Chondrocyte (in vitro differentiated cells): ENCODE results near the gene MIB1. TPM values are rescaled to one million over a fixed set of nuclear protein-coding genes. Genes with fewer than 3 reads are reported as not detected.

Experiments
- DNase-seq: peaks from one replicate; pipeline ENCODE4 v3.0.0; 2021; ENCODE audit warnings: mixed read lengths, low spot score
- H3K27ac Mint-ChIP-seq: one replicate; pipeline ENCODE4 v1.8.0; 2021; ENCODE audit warnings: mild to moderate bottlenecking, moderate library complexity, mixed read lengths; ENCODE audit not compliant: unreplicated experiment
- H3K27me3 Mint-ChIP-seq: 2 replicates; pipeline ENCODE4 v1.8.0; 2021; ENCODE audit warnings: low read depth, mixed read lengths
- H3K36me3 Mint-ChIP-seq: 2 replicates; pipeline ENCODE4 v1.8.0; 2021; ENCODE audit warnings: low read depth, mixed read lengths
- H3K4me1 Mint-ChIP-seq: 2 replicates; pipeline ENCODE4 v1.8.0; 2021; ENCODE audit warnings: low read depth, mild to moderate bottlenecking, mixed read lengths
- H3K4me3 Mint-ChIP-seq: one replicate; pipeline ENCODE4 v1.8.0; 2021; ENCODE audit warnings: mild to moderate bottlenecking, moderate library complexity, mixed read lengths; ENCODE audit not compliant: unreplicated experiment
- H3K9me3 Mint-ChIP-seq: 2 replicates; pipeline ENCODE4 v1.8.0; 2021; ENCODE audit warnings: low read depth, mixed read lengths
- long read RNA-seq: library from polyadenylated mRNA; stranded (forward); transcript quantifications from one replicate; pipeline ENCODE4 v2.0.0, GENCODE V29; 2021
- total RNA-seq: library from RNA; stranded (reverse); gene quantifications from 3 replicates; pipeline ENCODE4 v1.2.1, GENCODE V29; 2021
- TF ChIP-seq, protein P1 (sequence below): fragments of 200-600 bp; sonication (generic); IDR thresholded peaks from 2 replicates; pipeline ENCODE4 v1.5.0; 2021; ENCODE audit warnings: antibody characterized with exemption, mild to moderate bottlenecking, moderate library complexity

MIB1 gene
- 68.0 to 75.4 TPM (median 70.2 TPM) in 3 replicates for total RNA-seq
- long read RNA-seq, full-length matches to known transcripts: 16 of 28 reads
- long read RNA-seq, partial matches to known transcripts: 4 of 28 reads
- long read RNA-seq, other reads (novel, unspliced or antisense): 8 of 28 reads

- Mint-ChIP-seq H3K9me3 (peaks cover 22% of the 10 kb centered on the region), H3K4me1 (peaks cover 44% of the 10 kb centered on the region), H3K27me3 (no peaks in the 10 kb centered on the region), H3K4me3 (peak within 1 kb of the TSS; percentile 94), H3K36me3 (peaks cover 6% of the 10 kb centered on the region), H3K27ac (peak within 1 kb of the TSS; percentile 99)
- TF ChIP-seq, protein P1, sequence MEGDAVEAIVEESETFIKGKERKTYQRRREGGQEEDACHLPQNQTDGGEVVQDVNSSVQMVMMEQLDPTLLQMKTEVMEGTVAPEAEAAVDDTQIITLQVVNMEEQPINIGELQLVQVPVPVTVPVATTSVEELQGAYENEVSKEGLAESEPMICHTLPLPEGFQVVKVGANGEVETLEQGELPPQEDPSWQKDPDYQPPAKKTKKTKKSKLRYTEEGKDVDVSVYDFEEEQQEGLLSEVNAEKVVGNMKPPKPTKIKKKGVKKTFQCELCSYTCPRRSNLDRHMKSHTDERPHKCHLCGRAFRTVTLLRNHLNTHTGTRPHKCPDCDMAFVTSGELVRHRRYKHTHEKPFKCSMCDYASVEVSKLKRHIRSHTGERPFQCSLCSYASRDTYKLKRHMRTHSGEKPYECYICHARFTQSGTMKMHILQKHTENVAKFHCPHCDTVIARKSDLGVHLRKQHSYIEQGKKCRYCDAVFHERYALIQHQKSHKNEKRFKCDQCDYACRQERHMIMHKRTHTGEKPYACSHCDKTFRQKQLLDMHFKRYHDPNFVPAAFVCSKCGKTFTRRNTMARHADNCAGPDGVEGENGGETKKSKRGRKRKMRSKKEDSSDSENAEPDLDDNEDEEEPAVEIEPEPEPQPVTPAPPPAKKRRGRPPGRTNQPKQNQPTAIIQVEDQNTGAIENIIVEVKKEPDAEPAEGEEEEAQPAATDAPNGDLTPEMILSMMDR: no peak
- DNase-seq: peak; percentile 99
Observed at GRCh38 chr18:21740538-21741311, at the start of gene MIB1. Gene MIB1, plus strand, starts transcription at chr18:21740792. Its CDS starts 792 bp downstream, at chr18:21741584.

GRCh38 chr18:21693322-21693721, 47.3 kb upstream of the MIB1 start:
- no peak for DNase-seq
- H3K27me3 Mint-ChIP-seq: no peaks in the 10 kb centered on the region
- no peak overlapping the region for H3K4me3 Mint-ChIP-seq
- H3K4me1 Mint-ChIP-seq: no peaks in the 10 kb centered on the region
- peaks cover 5% of the 10 kb centered on the region for H3K9me3 Mint-ChIP-seq
- no peak overlapping the region for H3K27ac Mint-ChIP-seq
- TF ChIP-seq, protein P1: no peak
- H3K36me3 Mint-ChIP-seq: peaks cover 7% of the 10 kb centered on the region

DNA sequence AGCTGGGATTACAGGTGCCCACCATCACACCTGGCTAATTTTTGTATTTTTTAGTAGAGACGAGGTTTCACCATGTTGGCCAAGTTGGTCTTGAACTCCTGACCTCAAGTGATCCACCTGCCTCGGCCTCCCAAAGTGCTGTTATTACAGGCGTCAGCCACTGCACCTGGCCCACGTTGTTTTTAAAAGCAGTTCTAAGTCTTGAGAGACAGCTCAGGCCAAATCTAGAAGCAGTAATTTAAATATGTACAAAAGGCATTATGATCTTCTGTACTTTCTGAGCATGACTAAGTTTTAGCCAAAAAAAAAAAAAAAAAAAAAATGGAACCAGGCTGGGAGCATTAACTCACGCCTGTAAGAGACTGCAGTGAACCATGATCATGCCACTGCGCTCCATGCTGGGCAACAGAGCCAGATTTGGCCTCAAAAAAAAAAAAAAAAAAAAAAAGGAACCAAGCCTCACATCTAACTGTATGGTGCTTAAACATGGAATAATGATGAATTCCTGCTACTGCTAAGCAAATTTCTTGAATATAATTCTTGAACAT, 40.0 kb upstream of the MIB1 start:
- no peak for DNase-seq
- Mint-ChIP-seq H3K4me1 (peaks cover 13% of the 10 kb centered on the region), H3K27me3 (no peaks in the 10 kb centered on the region), H3K9me3 (no peaks in the 10 kb centered on the region), H3K4me3 (no peak overlapping the region), H3K36me3 (no peaks in the 10 kb centered on the region), H3K27ac (no peak overlapping the region)
- TF ChIP-seq, protein P1: no peak

DNA sequence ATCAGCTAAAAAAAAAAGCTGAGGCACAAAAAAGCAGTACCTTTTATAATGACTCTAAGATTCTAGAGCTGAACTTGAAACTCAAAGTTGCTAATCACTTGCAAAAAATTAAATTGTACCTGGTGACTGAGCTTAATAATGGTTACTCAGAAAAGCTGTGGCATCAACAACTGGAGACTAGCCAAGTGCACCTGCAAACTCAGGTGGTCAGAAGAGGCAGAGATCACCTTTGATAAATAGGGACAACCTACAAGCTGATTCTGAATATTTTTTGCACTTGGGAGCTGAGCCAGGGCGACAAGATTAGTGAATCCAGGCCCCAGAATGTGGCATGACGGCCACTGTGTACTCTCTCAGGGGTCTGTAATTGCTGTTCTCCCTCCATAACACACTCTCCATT, 39.0 kb upstream of the MIB1 start:
- Mint-ChIP-seq H3K27me3 (no peaks in the 10 kb centered on the region), H3K9me3 (no peaks in the 10 kb centered on the region), H3K36me3 (no peaks in the 10 kb centered on the region), H3K27ac (no peak overlapping the region), H3K4me3 (no peak overlapping the region), H3K4me1 (peaks cover 13% of the 10 kb centered on the region)
- TF ChIP-seq, protein P1: no peak
- DNase-seq: no peak

GRCh38 chr18:21702602-21703001, 38.0 kb upstream of the MIB1 start:
- no peaks in the 10 kb centered on the region for H3K36me3 Mint-ChIP-seq
- no peaks in the 10 kb centered on the region for H3K27me3 Mint-ChIP-seq
- peaks cover 13% of the 10 kb centered on the region for H3K4me1 Mint-ChIP-seq
- H3K9me3 Mint-ChIP-seq: no peaks in the 10 kb centered on the region
- DNase-seq: no peak
- H3K4me3 Mint-ChIP-seq: peak overlapping the region; percentile 88
- TF ChIP-seq, protein P1: no peak
- no peak overlapping the region for H3K27ac Mint-ChIP-seq
